GM18907 (cell line): Measurements from ENCODE around the gene NANS.
"Not testable (repeated sequence)": the region's sequence is repeated elsewhere in the genome, so short reads cannot be mapped to it uniquely, and the experiment has no call there.

ENCODE experiments used
- ATAC-seq: cut with Tn5 transposase; IDR thresholded peaks from one replicate; pipeline ENCODE4 v1.9.1; 2021; ENCODE audit warnings: mild to moderate bottlenecking, moderate library complexity; ENCODE audit not compliant: unreplicated experiment

The NANS gene

GRCh38 chr9:98076514-98076890 lies 20.0 kb downstream of the NANS start:
- ATAC-seq: not testable (repeated sequence)

- no peak for ATAC-seq
These were observed 22.4 kb downstream of the NANS start for GRCh38 chr9:98078895-98079294.

GRCh38 chr9:98080326-98080725 lies 23.8 kb downstream of the NANS start:
- no peak for ATAC-seq

DNA sequence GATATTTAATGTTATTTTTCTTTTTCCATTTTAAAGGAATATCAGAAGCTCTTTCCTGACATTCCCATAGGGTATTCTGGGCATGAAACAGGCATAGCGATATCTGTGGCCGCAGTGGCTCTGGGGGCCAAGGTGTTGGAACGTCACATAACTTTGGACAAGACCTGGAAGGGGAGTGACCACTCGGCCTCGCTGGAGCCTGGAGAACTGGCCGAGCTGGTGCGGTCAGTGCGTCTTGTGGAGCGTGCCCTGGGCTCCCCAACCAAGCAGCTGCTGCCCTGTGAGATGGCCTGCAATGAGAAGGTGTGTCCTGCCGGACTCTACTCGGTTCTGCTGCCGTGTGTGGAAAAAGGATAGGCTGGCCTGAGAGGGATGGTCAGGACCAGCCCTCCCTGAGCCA lies 24.2 kb downstream of the NANS start:
- ATAC-seq: no peak

DNA sequence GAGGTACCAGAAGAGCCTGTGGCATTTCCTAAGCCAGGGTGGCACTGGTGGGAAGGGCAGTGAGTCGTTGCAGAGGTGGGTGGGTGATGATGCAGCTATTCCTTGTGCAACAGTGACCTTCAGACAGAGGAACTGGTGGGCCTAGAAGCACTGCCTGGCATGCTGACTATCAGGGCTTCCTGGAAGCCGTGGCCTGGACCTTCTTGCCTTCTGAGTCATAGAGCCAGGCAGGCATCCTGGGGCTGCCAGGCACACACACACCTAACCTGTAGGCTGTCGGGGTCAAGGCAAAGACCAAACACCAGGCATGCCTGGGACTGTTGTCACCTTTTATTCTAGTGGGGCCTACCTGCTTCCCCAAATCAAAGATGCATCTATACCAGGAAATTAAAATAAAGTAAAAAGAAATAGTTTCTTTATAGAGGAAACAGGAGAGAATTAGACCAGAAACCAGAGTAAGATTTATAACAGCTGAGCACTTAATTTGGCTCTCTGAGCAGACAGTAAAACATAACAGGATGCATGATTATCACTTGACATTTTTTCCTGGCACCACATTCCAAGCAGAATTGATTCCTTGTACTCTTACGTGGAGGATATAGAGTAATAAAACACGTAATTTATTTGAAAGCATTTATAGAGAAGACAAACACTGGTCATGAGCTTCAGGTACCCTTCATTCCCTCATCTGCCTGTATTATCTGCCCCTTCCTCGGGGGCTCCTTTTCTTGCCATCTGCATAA lies 25.1 kb downstream of the NANS start:
- no peak for ATAC-seq

- no peak for ATAC-seq
These were observed 26.5 kb downstream of the NANS start for GRCh38 chr9:98083061-98083501.

GRCh38 chr9:98083566-98084183 lies 27.1 kb downstream of the NANS start:
- ATAC-seq: no peak

DNA sequence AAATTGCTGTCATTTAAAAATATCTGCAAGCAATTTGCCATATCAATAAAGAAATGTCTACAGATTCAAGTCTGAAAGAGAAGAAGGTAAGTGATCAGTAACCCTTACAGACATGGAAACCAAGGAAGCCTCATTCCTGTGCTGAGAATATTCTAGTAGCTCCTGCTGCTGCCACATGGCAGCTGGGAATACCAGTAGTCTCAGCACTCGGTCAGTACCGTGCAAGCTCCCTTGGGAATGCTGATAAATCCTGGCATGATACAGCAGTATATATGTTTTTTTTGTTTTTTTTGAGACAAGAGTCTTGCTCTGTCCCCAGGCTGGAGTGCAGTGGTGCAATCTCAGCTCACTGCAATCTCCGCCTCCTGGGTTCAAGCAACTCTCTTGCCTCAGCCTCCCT lies 27.9 kb downstream of the NANS start:
- no peak for ATAC-seq

- no peak for ATAC-seq
These were observed 28.5 kb downstream of the NANS start for GRCh38 chr9:98085058-98085457.

DNA sequence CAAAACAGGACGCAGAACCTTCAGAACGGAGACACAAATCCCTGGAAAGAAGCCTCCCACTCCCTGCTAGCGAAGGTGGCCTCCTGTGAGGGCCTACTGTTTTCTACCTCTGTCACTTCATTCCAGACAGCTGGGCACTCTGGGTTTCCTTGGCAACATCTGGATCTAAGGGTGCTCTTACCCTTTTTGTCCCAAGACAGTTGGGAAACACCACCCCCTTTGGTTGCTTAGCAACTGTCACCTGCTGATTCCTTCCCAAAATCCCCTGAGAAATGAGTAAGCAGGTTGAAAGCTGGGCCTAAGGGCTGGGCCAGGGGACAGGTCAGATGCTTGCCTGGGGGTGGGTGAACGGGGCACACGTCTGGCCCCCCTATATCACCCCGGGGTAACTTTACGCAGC lies 29.4 kb downstream of the NANS start:
- ATAC-seq: no peak

GRCh38 chr9:98086461-98086860 lies 29.9 kb downstream of the NANS start:
- no peak for ATAC-seq

DNA sequence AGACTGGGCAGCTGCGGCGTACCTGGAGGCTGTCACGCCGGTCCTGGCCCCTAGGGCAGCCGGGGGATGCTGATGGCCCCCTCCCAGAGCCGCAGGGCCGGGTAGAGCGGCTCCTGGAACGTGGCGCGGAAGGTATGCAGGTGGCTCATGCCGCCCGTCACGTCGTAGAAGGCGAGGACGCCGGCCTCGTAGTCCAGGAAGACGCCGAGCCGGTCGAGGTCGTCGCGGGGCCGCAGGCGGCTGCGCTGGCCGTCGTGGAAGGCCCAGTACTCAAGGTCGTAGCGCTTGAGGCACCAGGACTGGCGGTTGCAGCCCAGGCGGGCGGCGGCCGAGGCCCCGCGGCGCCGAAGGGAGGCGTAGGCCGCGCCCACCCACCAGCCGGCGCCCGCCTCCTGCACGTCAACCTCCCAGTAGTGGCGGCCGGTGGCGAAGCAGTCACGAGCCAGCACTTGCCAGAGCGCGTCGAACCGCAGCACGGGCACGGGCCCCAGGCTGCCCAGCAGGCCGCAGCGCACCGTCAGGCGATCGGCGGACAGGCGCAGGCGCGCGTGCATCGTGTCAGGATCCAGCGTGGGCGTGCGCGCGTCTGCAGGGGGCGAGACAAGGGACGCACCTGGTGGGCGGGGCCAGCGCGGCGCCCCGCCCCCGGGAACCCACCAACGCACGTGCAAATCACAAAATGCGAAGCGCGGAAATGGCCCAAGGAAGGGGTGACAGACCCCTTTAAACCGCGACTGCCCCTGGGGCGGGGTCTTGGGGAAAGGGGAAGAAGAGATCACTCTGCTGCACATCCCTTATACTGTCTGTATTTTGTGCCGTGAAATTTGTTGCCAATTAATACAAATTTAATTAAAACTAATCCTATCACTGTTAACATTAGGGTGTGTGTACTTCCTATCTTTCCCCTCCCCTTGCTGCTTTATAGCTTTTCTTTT lies 31.2 kb downstream of the NANS start:
- no peak for ATAC-seq

- not testable (repeated sequence) for ATAC-seq
These were observed 34.1 kb downstream of the NANS start for GRCh38 chr9:98090674-98091073.

- ATAC-seq: no peak
These were observed 35.4 kb downstream of the NANS start for GRCh38 chr9:98091735-98092612.

GRCh38 chr9:98092613-98092931 lies 36.0 kb downstream of the NANS start:
- ATAC-seq: no peak

DNA sequence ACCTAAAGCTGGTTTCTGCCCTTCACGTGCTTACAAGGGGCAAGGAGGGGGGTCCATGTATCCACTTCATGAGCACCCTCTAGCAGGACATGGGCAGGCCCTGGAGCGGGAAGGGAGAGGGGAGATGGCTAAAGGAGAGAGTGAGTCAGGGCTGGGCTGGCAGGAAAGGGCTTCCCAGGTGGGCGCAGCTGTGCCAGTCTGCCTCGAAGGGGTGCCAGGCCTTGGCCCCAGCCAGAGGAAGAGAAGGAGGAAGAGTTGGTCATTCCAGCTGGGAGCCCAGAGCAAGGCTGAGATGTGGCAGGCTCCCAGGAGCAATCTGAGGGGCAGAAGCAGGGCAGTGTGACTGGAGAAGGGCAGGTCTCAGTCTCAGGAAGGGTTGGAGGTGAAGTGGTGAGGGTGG lies 37.8 kb downstream of the NANS start:
- ATAC-seq: no peak

- no peak for ATAC-seq
These were observed 38.3 kb downstream of the NANS start for GRCh38 chr9:98094851-98095250.

DNA sequence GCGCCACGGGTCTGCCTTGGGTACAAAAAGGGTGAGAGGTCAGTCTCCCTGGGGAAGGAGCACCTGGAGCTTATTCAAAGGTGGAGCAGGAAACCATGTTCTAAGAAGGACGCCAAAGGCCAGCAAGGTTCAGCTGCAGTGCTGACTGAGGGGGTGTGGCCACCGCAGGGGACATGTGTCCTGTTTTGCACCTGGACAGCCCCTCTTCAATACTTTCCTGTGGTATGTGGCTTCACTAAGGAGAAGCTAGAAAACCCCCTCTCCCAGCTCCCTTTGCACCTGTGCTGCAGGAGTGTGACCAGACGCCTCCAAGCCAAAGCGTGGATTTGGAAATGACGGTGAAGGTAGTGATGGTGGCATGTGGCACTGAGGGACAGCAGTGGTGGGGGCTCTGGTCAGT lies 38.9 kb downstream of the NANS start:
- no peak for ATAC-seq

DNA sequence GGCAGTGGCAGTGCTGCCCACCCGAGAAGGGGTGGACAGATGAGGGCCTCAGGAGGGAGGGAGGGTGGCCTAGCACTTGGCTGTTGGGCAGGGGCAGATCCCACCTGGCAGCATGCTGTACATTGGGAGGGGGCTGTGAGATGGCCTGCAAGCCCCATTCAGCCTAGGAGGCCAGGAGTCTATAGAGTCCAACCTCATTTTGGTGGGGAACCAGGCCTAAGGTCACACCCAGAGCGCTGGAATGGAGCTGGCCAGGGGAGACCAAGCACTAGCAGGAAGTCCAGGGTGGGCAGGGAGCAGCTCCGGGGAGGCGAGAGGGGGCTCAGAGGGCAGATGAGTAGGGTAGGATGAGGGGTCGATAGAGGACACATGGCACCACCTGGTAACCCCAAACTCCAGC lies 39.6 kb downstream of the NANS start:
- ATAC-seq: no peak

- no peak for ATAC-seq
These were observed 41.3 kb downstream of the NANS start for GRCh38 chr9:98097836-98098235.

DNA sequence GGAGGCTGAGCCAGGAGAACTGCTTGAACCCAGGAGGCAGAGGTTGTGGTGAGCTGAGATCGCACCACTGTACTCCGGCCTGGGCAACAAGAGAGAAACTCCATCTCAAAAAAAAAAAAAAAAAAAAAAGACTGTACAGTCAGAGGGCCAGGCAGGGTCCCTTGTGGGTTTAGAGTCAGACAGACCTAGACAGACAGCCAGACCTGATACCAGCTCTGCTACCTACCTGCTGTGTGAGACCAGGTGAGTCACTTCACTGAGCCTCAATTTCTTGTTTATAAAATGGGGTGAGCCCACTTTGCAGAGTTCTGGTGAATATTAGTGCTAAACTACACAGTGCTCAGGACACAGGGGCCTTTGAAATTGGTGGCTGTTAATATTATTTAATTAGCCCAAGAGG lies 42.8 kb downstream of the NANS start:
- ATAC-seq: no peak
